Suppressor macrophage treated with lipopolysaccharide for 1 hour (primary cell): ENCODE results near the gene LY6G6C.
A peak's percentile ranks its signal among the peaks of the same experiment; 100 is the strongest.

Experiments used
- DNase-seq, 3 donors: peaks; one replicate each; pipeline ENCODE4 v3.0.0-alpha.2; 2020 to 2022

LY6G6C gene

GRCh38 chr6:31677955-31678354 is 43.6 kb downstream of the LY6G6C start:
- DNase-seq = no peak

GRCh38 chr6:31676904-31677303 is 44.6 kb downstream of the LY6G6C start:
- DNase-seq = no peak

DNA sequence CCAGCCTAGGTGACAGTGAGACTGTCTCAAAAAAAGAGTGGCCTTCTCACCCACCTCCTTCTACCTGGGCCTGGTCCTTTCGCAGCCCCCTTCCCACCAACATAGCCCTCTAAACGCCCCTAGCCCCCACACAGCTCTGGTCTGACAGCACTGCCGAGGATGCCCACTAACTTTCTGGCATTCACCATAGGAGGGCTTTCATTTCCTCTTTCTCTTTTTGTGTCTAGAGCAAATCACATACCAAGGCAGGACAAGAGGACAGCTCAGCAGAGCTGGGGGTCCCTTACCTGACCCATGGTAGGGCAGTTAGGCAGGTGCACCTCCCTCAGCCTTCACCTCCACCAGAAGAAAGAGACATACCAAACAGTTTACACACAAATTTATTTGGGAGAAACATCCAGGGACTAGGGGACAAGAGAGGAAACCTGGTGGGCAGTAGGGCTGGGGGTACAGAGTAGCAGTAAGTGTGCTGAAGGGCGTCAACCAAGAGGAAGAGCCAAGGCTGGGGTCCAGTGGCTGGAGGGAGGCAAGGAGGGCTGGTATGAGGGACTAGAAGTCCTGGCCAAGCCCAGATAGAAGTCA is 45.1 kb downstream of the LY6G6C start:
- peak in 1 of 3 donors; percentile 23 for DNase-seq

- DNase-seq = no peak
Observed at GRCh38 chr6:31669676-31670075, 51.9 kb downstream of the LY6G6C start, which contains the start of gene LY6G5B. TSS of gene LY6G5B (plus strand) at chr6:31669976. CDS start at chr6:31670951, 975 bp downstream.
